SK-N-SH treated with all-trans-retinoic acid at 6 μM for 48 hours (cell line): ENCODE measurements around the gene CACNA2D3.

Experiments used
- ATAC-seq: fragments of 200-7000 bp; cut with Tn5 transposase; 3 replicates; pipeline ENCODE4 v1.9.1; 2020; ENCODE audit warnings: mild to moderate bottlenecking, moderate library complexity
- ARNTL ChIP-seq: fragments of 450-650 bp; formaldehyde crosslinking; IDR thresholded peaks from 2 replicates; pipeline ENCODE4 v1.5.0; 2020; ENCODE audit warnings: low read depth, mild to moderate bottlenecking, moderate library complexity, borderline replicate concordance
- BACH2 ChIP-seq: fragments of 250-450 bp; sonication (Bioruptor Pico); IDR thresholded peaks from 2 replicates; pipeline ENCODE4 v1.9.0; 2021; ENCODE audit warnings: mild to moderate bottlenecking, borderline replicate concordance
- CSDC2 ChIP-seq: fragments of 250-450 bp; sonication (Bioruptor Pico); IDR thresholded peaks from 2 replicates; pipeline ENCODE4 v1.5.0; 2020; ENCODE audit warnings: mild to moderate bottlenecking, moderate library complexity
- ESRRG ChIP-seq: fragments of 250-450 bp; sonication (Bioruptor Pico); IDR thresholded peaks from 2 replicates; pipeline ENCODE4 v1.6.1; 2021; ENCODE audit warnings: mild to moderate bottlenecking
- GLIS3 ChIP-seq: fragments of 250-450 bp; sonication (Bioruptor Pico); IDR thresholded peaks from 2 replicates; pipeline ENCODE4 v1.5.0; 2020; ENCODE audit warnings: mild to moderate bottlenecking, moderate library complexity
- ISL1 ChIP-seq: fragments of 250-450 bp; sonication (Bioruptor Pico); IDR thresholded peaks from 2 replicates; pipeline ENCODE4 v2.1.2; 2022; ENCODE audit warnings: mild to moderate bottlenecking, moderate library complexity
- OSR1 ChIP-seq: fragments of 250-450 bp; sonication (Bioruptor Pico); IDR thresholded peaks from 2 replicates; pipeline ENCODE4 v1.8.0; 2022; ENCODE audit warnings: moderate library complexity, mild to moderate bottlenecking, inconsistent platforms
- PPARA ChIP-seq: fragments of 250-450 bp; sonication (Bioruptor Pico); IDR thresholded peaks from 2 replicates; pipeline ENCODE4 v1.5.0; 2020; ENCODE audit warnings: mild to moderate bottlenecking, borderline replicate concordance
- SNAI2 ChIP-seq: fragments of 250-450 bp; sonication (Bioruptor Pico); IDR thresholded peaks from 2 replicates; pipeline ENCODE4 v1.5.0; 2020; ENCODE audit warnings: mild to moderate bottlenecking, moderate library complexity
- TCF4 ChIP-seq: fragments of 250-450 bp; sonication (Bioruptor Pico); IDR thresholded peaks from 2 replicates; pipeline ENCODE4 v1.8.0; 2021; ENCODE audit warnings: mild to moderate bottlenecking, moderate library complexity, borderline replicate concordance
- TOX ChIP-seq: fragments of 250-450 bp; sonication (Bioruptor Pico); IDR thresholded peaks from 2 replicates; pipeline ENCODE4 v1.8.0; 2021; ENCODE audit warnings: mild to moderate bottlenecking, moderate library complexity, borderline replicate concordance
- ZC3H10 ChIP-seq: fragments of 250-450 bp; sonication (Bioruptor Pico); IDR thresholded peaks from 2 replicates; pipeline ENCODE4 v1.5.1; 2021; ENCODE audit warnings: mild to moderate bottlenecking, moderate library complexity
- ZFP3 ChIP-seq: fragments of 250-450 bp; sonication (Bioruptor Pico); IDR thresholded peaks from 2 replicates; pipeline ENCODE4 v1.5.0; 2020; ENCODE audit warnings: mild to moderate bottlenecking, moderate library complexity
- ZFP30 ChIP-seq: fragments of 450-650 bp; formaldehyde crosslinking; IDR thresholded peaks from 2 replicates; pipeline ENCODE4 v1.5.0; 2022; ENCODE audit warnings: mild to moderate bottlenecking, moderate library complexity
- ZNF70 ChIP-seq: fragments of 450-650 bp; formaldehyde crosslinking; IDR thresholded peaks from 2 replicates; pipeline ENCODE4 v1.5.0; 2020; ENCODE audit warnings: mild to moderate bottlenecking, moderate library complexity
- ZNF8 ChIP-seq: fragments of 450-650 bp; formaldehyde crosslinking; IDR thresholded peaks from 2 replicates; pipeline ENCODE4 v1.5.0; 2020; ENCODE audit warnings: mild to moderate bottlenecking, moderate library complexity
- TF ChIP-seq, protein P1 (sequence below): fragments of 250-450 bp; sonication (Bioruptor Pico); IDR thresholded peaks from 2 replicates; pipeline ENCODE4 v1.5.1; 2020; ENCODE audit warnings: low read depth, mild to moderate bottlenecking, moderate library complexity
- TF ChIP-seq, protein P2 (sequence below): fragments of 250-450 bp; sonication (Bioruptor Pico); IDR thresholded peaks from 2 replicates; pipeline ENCODE4 v1.5.0; 2020; ENCODE audit warnings: mild to moderate bottlenecking, moderate library complexity
- TF ChIP-seq, protein P3 (sequence below): fragments of 250-450 bp; sonication (Bioruptor Pico); IDR thresholded peaks from 2 replicates; pipeline ENCODE4 v1.5.1; 2021; ENCODE audit warnings: mild to moderate bottlenecking, moderate library complexity
- TF ChIP-seq, protein P4 (sequence below): fragments of 250-450 bp; sonication (Bioruptor Pico); IDR thresholded peaks from 2 replicates; pipeline ENCODE4 v1.8.0; 2020; ENCODE audit warnings: mild to moderate bottlenecking, moderate library complexity, borderline replicate concordance

The CACNA2D3 gene

DNA sequence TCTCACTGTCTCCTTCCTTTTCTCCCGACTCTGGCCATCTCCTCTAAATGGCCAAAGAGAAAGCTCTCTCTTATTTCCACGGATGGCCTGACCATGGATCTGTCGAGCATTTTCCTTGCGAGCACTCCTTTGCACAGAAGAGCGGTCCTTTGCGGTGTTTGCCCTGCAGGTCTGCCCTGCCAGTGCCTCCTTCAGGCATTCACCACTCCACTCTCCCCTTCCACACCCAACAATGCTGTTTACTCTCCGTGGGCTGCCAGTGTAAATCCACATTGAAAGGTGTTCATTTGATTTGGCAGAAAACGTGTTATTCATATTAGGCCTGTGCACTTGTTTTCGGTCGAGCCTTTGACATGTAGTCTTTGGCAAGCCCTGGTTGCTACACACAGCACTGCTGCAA, 49.6 kb downstream of the CACNA2D3 start:
- TF ChIP-seq ZNF8 (CRISPR knock-in tag), result no peak
- TF ChIP-seq BACH2 (CRISPR knock-in tag), result no peak
- TF ChIP-seq ZC3H10, result no peak
- TF ChIP-seq, protein P1, sequence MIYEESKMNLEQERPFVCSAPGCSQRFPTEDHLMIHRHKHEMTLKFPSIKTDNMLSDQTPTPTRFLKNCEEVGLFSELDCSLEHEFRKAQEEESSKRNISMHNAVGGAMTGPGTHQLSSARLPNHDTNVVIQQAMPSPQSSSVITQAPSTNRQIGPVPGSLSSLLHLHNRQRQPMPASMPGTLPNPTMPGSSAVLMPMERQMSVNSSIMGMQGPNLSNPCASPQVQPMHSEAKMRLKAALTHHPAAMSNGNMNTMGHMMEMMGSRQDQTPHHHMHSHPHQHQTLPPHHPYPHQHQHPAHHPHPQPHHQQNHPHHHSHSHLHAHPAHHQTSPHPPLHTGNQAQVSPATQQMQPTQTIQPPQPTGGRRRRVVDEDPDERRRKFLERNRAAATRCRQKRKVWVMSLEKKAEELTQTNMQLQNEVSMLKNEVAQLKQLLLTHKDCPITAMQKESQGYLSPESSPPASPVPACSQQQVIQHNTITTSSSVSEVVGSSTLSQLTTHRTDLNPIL (CRISPR knock-in tag), result no peak
- no peak for TF ChIP-seq SNAI2 (CRISPR knock-in tag)
- TF ChIP-seq GLIS3 (CRISPR knock-in tag), result no peak
- no peak for TF ChIP-seq TCF4 (CRISPR knock-in tag)
- TF ChIP-seq ZFP3 (CRISPR knock-in tag), result no peak
- TF ChIP-seq TOX (CRISPR knock-in tag), result no peak
- TF ChIP-seq PPARA (CRISPR knock-in tag), result no peak
- TF ChIP-seq, protein P2, sequence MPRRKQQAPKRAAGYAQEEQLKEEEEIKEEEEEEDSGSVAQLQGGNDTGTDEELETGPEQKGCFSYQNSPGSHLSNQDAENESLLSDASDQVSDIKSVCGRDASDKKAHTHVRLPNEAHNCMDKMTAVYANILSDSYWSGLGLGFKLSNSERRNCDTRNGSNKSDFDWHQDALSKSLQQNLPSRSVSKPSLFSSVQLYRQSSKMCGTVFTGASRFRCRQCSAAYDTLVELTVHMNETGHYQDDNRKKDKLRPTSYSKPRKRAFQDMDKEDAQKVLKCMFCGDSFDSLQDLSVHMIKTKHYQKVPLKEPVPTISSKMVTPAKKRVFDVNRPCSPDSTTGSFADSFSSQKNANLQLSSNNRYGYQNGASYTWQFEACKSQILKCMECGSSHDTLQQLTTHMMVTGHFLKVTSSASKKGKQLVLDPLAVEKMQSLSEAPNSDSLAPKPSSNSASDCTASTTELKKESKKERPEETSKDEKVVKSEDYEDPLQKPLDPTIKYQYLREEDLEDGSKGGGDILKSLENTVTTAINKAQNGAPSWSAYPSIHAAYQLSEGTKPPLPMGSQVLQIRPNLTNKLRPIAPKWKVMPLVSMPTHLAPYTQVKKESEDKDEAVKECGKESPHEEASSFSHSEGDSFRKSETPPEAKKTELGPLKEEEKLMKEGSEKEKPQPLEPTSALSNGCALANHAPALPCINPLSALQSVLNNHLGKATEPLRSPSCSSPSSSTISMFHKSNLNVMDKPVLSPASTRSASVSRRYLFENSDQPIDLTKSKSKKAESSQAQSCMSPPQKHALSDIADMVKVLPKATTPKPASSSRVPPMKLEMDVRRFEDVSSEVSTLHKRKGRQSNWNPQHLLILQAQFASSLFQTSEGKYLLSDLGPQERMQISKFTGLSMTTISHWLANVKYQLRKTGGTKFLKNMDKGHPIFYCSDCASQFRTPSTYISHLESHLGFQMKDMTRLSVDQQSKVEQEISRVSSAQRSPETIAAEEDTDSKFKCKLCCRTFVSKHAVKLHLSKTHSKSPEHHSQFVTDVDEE, result no peak
- no peak for TF ChIP-seq ESRRG (CRISPR knock-in tag)
- TF ChIP-seq, protein P3, sequence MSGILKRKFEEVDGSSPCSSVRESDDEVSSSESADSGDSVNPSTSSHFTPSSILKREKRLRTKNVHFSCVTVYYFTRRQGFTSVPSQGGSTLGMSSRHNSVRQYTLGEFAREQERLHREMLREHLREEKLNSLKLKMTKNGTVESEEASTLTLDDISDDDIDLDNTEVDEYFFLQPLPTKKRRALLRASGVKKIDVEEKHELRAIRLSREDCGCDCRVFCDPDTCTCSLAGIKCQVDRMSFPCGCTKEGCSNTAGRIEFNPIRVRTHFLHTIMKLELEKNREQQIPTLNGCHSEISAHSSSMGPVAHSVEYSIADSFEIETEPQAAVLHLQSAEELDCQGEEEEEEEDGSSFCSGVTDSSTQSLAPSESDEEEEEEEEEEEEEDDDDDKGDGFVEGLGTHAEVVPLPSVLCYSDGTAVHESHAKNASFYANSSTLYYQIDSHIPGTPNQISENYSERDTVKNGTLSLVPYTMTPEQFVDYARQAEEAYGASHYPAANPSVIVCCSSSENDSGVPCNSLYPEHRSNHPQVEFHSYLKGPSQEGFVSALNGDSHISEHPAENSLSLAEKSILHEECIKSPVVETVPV (CRISPR knock-in tag), result no peak
- no peak for TF ChIP-seq ZFP30 (CRISPR knock-in tag)
- no peak for TF ChIP-seq CSDC2 (CRISPR knock-in tag)
- no peak for ATAC-seq

DNA sequence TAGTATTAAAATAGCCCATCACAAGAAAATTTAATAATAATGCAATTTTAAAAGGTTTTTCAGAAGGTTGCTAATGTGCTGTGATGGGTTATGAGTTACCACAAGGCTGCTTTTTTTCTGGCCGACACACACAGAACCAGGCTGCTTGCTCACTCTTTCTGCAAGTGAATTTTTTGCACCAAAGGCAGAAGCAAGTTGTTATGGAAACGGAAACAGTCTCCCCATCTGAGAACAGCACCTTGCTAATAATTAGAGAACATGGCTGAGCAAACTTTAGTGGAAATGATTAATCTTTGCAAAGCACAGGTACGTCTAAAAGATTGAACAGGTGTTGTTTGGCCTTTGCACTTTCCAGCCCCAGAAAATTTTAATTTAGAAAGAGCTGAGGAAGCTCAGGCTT, 51.0 kb downstream of the CACNA2D3 start:
- no peak for ATAC-seq
- no peak for TF ChIP-seq OSR1
- TF ChIP-seq TOX (CRISPR knock-in tag), result no peak
- no peak for TF ChIP-seq ZNF8 (CRISPR knock-in tag)
- TF ChIP-seq, protein P2, result no peak
- no peak for TF ChIP-seq ARNTL (CRISPR knock-in tag)
- TF ChIP-seq, protein P3 (CRISPR knock-in tag), result no peak
- no peak for TF ChIP-seq ZFP30 (CRISPR knock-in tag)
- TF ChIP-seq GLIS3 (CRISPR knock-in tag), result no peak
- TF ChIP-seq TCF4 (CRISPR knock-in tag), result no peak
- TF ChIP-seq, protein P4, sequence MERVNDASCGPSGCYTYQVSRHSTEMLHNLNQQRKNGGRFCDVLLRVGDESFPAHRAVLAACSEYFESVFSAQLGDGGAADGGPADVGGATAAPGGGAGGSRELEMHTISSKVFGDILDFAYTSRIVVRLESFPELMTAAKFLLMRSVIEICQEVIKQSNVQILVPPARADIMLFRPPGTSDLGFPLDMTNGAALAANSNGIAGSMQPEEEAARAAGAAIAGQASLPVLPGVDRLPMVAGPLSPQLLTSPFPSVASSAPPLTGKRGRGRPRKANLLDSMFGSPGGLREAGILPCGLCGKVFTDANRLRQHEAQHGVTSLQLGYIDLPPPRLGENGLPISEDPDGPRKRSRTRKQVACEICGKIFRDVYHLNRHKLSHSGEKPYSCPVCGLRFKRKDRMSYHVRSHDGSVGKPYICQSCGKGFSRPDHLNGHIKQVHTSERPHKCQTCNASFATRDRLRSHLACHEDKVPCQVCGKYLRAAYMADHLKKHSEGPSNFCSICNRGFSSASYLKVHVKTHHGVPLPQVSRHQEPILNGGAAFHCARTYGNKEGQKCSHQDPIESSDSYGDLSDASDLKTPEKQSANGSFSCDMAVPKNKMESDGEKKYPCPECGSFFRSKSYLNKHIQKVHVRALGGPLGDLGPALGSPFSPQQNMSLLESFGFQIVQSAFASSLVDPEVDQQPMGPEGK, result no peak
- no peak for TF ChIP-seq CSDC2 (CRISPR knock-in tag)
- no peak for TF ChIP-seq ZNF70 (CRISPR knock-in tag)
- TF ChIP-seq, protein P1 (CRISPR knock-in tag), result no peak
- TF ChIP-seq ISL1 (CRISPR knock-in tag), result no peak
- TF ChIP-seq SNAI2 (CRISPR knock-in tag), result no peak
- TF ChIP-seq, all 23 proteins: peak for 0
